Right atrium auricular region (tissue), 2 donors: Measurements from ENCODE around the gene LAPTM5. TPM values are rescaled to one million over a fixed set of nuclear protein-coding genes. Genes with fewer than 3 reads are reported as not detected.

Experiments used
- DNase-seq: peaks from one replicate; pipeline ENCODE4 v3.0.0-alpha.2; 2019; ENCODE audit warnings: low spot score
- H3K27ac ChIP-seq, 2 donors: fragments of 200-600 bp; sonication (generic); 1 replicate in 1 of 2; 2 replicates in 1 of 2; pipeline ENCODE4 v1.5.1; 2016 to 2019
- H3K27me3 ChIP-seq, 2 donors: fragments of 200-600 bp; sonication (generic); one replicate each; pipeline versions ENCODE4 v1.5.1 to v1.6.0; 2017 to 2019
- H3K36me3 ChIP-seq: fragments of 200-600 bp; sonication (generic); one replicate; pipeline ENCODE4 v1.5.1; 2016
- H3K4me1 ChIP-seq, 2 donors: fragments of 200-600 bp; sonication (generic); one replicate each; pipeline versions ENCODE4 v1.5.1 to v1.6.0; 2017 to 2019
- H3K4me3 ChIP-seq, 2 donors: fragments of 200-600 bp; sonication (generic); 1 replicate in 1 of 2; 2 replicates in 1 of 2; pipeline ENCODE4 v1.5.1; 2017 to 2019; ENCODE audit warnings: mild to moderate bottlenecking in 1 of 2, moderate library complexity in 1 of 2
- H3K9me3 ChIP-seq, 2 donors: fragments of 200-600 bp; sonication (generic); one replicate each; pipeline ENCODE4 v1.5.1; 2019
- total RNA-seq, 2 donors: library from RNA; depleted of rRNA; stranded (reverse); fragments of >200 nt; gene quantifications; one replicate each; pipeline ENCODE4 v1.1.0, GENCODE V29; 2016
- TF ChIP-seq, protein P1 (sequence below), 2 donors: fragments of 200-600 bp; sonication (generic); IDR thresholded peaks; one replicate each; pipeline ENCODE4 v1.5.1; 2019; ENCODE audit warnings: antibody characterized with exemption in 2 of 2

LAPTM5 gene
- total RNA-seq, 2 donors from 2014 or later = 17.4 to 62.8 TPM

GRCh38 chr1:30738715-30739559 lies 18.6 kb downstream of the LAPTM5 start:
- H3K36me3 ChIP-seq = no peaks in the 10 kb centered on the region
- no peak overlapping the region for H3K27ac ChIP-seq
- no peaks in the 10 kb centered on the region for H3K9me3 ChIP-seq
- H3K27me3 ChIP-seq = no peaks in the 10 kb centered on the region
- no peak overlapping the region for H3K4me3 ChIP-seq
- no peak for DNase-seq
- TF ChIP-seq, protein P1, sequence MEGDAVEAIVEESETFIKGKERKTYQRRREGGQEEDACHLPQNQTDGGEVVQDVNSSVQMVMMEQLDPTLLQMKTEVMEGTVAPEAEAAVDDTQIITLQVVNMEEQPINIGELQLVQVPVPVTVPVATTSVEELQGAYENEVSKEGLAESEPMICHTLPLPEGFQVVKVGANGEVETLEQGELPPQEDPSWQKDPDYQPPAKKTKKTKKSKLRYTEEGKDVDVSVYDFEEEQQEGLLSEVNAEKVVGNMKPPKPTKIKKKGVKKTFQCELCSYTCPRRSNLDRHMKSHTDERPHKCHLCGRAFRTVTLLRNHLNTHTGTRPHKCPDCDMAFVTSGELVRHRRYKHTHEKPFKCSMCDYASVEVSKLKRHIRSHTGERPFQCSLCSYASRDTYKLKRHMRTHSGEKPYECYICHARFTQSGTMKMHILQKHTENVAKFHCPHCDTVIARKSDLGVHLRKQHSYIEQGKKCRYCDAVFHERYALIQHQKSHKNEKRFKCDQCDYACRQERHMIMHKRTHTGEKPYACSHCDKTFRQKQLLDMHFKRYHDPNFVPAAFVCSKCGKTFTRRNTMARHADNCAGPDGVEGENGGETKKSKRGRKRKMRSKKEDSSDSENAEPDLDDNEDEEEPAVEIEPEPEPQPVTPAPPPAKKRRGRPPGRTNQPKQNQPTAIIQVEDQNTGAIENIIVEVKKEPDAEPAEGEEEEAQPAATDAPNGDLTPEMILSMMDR (IDR thresholded peaks at IDR 0.05) = no peak
- no peaks in the 10 kb centered on the region for H3K4me1 ChIP-seq

GRCh38 chr1:30738040-30738714 lies 19.4 kb downstream of the LAPTM5 start:
- DNase-seq = no peak
- TF ChIP-seq, protein P1 (IDR thresholded peaks at IDR 0.05) = no peak
- no peaks in the 10 kb centered on the region for H3K27me3 ChIP-seq
- H3K36me3 ChIP-seq = no peaks in the 10 kb centered on the region
- no peaks in the 10 kb centered on the region for H3K4me1 ChIP-seq
- no peak overlapping the region for H3K27ac ChIP-seq
- H3K9me3 ChIP-seq = no peaks in the 10 kb centered on the region
- H3K4me3 ChIP-seq = no peak overlapping the region

DNA sequence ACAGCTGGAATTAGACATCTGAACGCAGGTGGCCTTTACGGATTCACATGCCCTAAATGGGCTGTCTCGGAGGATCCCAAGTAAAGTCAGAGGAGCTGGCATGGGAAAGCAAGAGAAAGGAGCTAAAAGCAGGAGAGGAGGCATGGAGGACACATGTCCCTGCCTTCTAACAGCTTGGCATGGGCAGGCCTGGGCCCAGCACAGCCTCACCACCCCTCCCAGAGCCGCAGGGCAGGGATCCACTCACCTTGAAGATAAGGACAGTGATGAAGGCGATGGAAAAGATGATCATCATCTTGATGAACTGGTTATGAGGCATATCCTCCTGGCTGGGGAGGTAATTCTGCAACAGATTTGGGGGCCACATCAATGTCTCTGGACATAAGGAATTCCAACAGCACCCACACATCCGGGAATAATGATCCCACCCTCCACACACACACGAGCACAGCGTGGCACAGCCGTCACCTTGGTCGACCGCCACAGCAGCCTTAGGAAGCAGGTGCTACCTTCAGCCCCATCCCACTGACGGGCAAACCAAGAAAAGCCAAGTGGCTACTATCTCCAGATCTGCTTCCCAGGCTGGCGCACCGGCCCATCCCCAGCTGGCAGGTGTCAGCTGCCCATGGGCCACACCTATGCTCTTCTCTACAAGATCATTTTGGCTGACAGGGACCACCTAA lies 20.1 kb downstream of the LAPTM5 start:
- Histone ChIP-seq H3K4me3 (no peak overlapping the region), H3K27ac (no peak overlapping the region), H3K27me3 (no peaks in the 10 kb centered on the region), H3K4me1 (no peaks in the 10 kb centered on the region), H3K36me3 (no peaks in the 10 kb centered on the region), H3K9me3 (no peaks in the 10 kb centered on the region)
- no peak for DNase-seq
- TF ChIP-seq, protein P1 (IDR thresholded peaks at IDR 0.05) = no peak

DNA sequence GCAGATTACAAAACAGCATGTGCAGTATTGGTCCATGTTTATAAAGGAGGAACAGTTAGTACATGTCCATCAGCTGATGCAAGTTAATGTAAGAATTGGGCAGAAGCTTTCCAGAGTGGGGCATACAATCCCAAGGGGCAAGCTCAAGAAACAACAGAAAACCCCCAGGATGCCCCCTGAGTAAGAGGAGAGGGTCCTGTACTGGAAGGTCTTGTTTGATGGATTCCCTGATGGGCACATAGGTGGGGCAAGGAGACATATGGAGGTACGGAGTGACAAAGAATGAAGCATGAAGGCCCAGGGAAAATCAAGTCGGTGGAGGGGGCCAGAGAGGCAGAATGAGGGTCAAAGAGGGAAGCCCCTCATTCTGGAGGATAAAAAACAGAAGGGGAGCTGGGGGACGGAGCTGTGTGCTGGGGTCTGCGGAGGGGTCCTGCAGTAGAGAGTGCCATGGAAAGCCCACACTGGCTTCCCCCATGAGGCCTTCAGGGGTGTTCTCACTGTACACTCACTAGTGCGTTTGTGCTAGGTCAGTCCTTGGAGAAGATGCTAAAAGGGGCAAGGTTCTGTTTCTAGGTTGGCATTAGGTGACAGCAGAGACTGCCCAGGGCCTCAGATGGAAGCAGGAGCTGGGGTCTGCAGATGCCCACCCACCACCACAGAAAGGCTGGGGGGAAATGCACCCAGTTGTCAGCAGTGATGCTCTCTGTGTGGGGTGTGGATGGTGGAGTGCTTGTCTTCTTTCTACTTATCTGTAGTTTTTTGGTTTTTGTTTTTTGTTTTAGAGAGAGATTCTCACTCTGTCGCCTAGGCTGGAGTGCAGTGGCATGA lies 21.7 kb downstream of the LAPTM5 start:
- H3K36me3 ChIP-seq = no peaks in the 10 kb centered on the region
- H3K4me3 ChIP-seq = no peak overlapping the region
- DNase-seq = no peak
- no peaks in the 10 kb centered on the region for H3K4me1 ChIP-seq
- no peak overlapping the region for H3K27ac ChIP-seq
- TF ChIP-seq, protein P1 (IDR thresholded peaks at IDR 0.05) = no peak
- no peaks in the 10 kb centered on the region for H3K27me3 ChIP-seq
- H3K9me3 ChIP-seq = no peaks in the 10 kb centered on the region

GRCh38 chr1:30735124-30735523 lies 22.4 kb downstream of the LAPTM5 start:
- Histone ChIP-seq H3K4me1 (no peaks in the 10 kb centered on the region), H3K36me3 (no peaks in the 10 kb centered on the region), H3K9me3 (no peaks in the 10 kb centered on the region), H3K27ac (no peak overlapping the region), H3K27me3 (no peaks in the 10 kb centered on the region), H3K4me3 (no peak overlapping the region)
- TF ChIP-seq, protein P1 (IDR thresholded peaks at IDR 0.05) = no peak
- DNase-seq = no peak
